DND-41 (cell line): Measurements from ENCODE around the gene HTRA3.

Experiments used
- ATAC-seq: fragments of 200-7000 bp; cut with Tn5 transposase; 3 replicates; pipeline ENCODE4 v1.9.1; 2021; ENCODE audit warnings: low read depth; ENCODE audit not compliant: insufficient read depth
- DNase-seq: peaks from one replicate; pipeline ENCODE4 v3.0.0-alpha.2; 2020
- H2AFZ ChIP-seq: 2 replicates; pipeline ENCODE4 v1.6.0; 2012; ENCODE audit warnings: low read depth, low read length
- H3K27ac ChIP-seq: 2 replicates; pipeline ENCODE4 v1.5.1; 2012; ENCODE audit warnings: low read length, inconsistent platforms
- H3K27me3 ChIP-seq: fragments of 200-600 bp; sonication (generic); 2 replicates; pipeline ENCODE4 v1.6.0; 2012; ENCODE audit warnings: low read length, mild to moderate bottlenecking, inconsistent platforms; ENCODE audit not compliant: insufficient read depth, poor library complexity
- H3K36me3 ChIP-seq: 2 replicates; pipeline ENCODE4 v1.5.1; 2012; ENCODE audit warnings: low read length, inconsistent platforms; ENCODE audit not compliant: insufficient read depth
- H3K4me1 ChIP-seq: 2 replicates; pipeline ENCODE4 v1.5.1; 2012; ENCODE audit warnings: mild to moderate bottlenecking, low read length; ENCODE audit not compliant: insufficient read depth
- H3K4me2 ChIP-seq: 2 replicates; pipeline ENCODE4 v1.6.0; 2012; ENCODE audit warnings: mild to moderate bottlenecking, moderate library complexity, low read length, inconsistent platforms; ENCODE audit not compliant: insufficient read depth
- H3K4me3 ChIP-seq, 2 experiments: fragments of 200-600 bp in 1 of 2; shearing (Covaris generic) in 1 of 2; 2 replicates each; pipeline ENCODE4 v1.5.1; 2012 to 2016; ENCODE audit warnings: inconsistent platforms in 2 of 2, low read length in 2 of 2, mild to moderate bottlenecking in 2 of 2, low read depth in 1 of 2, moderate library complexity in 1 of 2
- H3K79me2 ChIP-seq: 2 replicates; pipeline ENCODE4 v1.6.0; 2012; ENCODE audit warnings: low read length, inconsistent platforms; ENCODE audit not compliant: insufficient read depth
- H3K9ac ChIP-seq: 2 replicates; pipeline ENCODE4 v1.6.0; 2012; ENCODE audit warnings: low read depth, mild to moderate bottlenecking, inconsistent platforms, low read length, moderate library complexity
- H3K9me3 ChIP-seq: 2 replicates; pipeline ENCODE4 v1.5.1; 2012; ENCODE audit warnings: low read length, moderate library complexity, mild to moderate bottlenecking, inconsistent platforms; ENCODE audit not compliant: insufficient read depth, severe bottlenecking
- H4K20me1 ChIP-seq: 2 replicates; pipeline ENCODE4 v1.6.0; 2012; ENCODE audit warnings: low read length; ENCODE audit not compliant: insufficient read depth
- EZH2 ChIP-seq: IDR thresholded peaks from 3 replicates; pipeline ENCODE4 v1.6.1; 2012; ENCODE audit warnings: borderline replicate concordance, low read depth, mild to moderate bottlenecking, moderate library complexity, low read length, inconsistent platforms; ENCODE audit not compliant: severe bottlenecking
- TF ChIP-seq, protein P1 (sequence below): IDR thresholded peaks from 2 replicates; pipeline ENCODE4 v1.5.1; 2012; ENCODE audit warnings: borderline replicate concordance, low read length, moderate library complexity, mild to moderate bottlenecking; ENCODE audit not compliant: poor library complexity, severe bottlenecking; ENCODE audit errors: extremely low read depth

The HTRA3 gene

DNA sequence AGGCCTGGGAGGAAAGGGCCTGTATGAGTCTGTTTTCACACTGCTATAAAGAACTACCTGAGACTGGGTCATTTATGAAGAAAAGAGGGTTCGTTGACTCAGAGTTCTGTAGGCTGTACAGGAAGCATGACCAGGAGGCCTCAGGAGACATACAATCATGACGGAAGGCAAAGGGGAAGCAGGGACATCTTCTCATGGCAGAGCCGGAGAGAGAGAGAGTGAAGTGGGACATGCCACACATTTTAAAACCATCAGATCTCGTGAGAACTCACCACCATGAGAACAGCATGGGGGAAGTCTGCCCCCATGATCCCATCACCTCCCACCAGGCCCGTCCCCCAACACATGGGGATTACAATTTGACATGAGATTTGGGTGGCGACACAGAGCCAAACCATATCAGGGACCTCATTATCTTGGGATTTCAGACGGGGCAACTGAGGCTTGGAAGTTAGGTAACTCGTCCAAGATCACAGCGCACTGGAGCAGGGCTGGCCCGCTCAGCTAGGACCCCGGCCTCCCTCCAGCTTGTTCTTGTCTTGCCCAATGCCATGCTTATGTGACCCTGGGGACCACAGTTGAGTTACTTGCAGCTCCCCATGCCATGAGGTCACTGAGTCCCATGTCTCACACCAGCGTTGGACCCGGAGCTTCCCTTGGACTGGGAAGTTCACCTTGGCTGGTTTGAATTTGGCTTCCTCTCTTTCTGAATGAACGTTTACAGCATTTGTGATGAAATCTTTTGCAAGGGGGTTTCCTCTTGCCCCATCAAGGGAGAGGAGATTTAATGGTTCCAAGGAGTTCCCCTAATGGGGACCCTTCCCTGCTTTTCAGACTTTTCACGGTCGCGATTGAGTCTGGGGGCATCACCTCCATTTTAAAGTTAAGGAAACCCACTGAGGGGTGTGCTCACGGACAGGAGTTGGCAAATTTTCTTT lies 18.1 kb downstream of the HTRA3 start:
- Histone ChIP-seq H3K9me3 (no peaks in the 10 kb centered on the region), H2AFZ (no peak overlapping the region), H3K9ac (no peak overlapping the region), H3K27me3 (no peaks in the 10 kb centered on the region), H4K20me1 (no peaks in the 10 kb centered on the region; the same call in 1 of the 2 replicates), H3K79me2 (no peaks in the 10 kb centered on the region), H3K4me3 (no peak overlapping the region), H3K4me1 (no peaks in the 10 kb centered on the region), H3K27ac (no peak overlapping the region), H3K4me2 (no peak overlapping the region), H3K36me3 (no peaks in the 10 kb centered on the region)
- DNase-seq (no peak), ATAC-seq (no peak)
- TF ChIP-seq EZH2: no peak
- TF ChIP-seq, protein P1, sequence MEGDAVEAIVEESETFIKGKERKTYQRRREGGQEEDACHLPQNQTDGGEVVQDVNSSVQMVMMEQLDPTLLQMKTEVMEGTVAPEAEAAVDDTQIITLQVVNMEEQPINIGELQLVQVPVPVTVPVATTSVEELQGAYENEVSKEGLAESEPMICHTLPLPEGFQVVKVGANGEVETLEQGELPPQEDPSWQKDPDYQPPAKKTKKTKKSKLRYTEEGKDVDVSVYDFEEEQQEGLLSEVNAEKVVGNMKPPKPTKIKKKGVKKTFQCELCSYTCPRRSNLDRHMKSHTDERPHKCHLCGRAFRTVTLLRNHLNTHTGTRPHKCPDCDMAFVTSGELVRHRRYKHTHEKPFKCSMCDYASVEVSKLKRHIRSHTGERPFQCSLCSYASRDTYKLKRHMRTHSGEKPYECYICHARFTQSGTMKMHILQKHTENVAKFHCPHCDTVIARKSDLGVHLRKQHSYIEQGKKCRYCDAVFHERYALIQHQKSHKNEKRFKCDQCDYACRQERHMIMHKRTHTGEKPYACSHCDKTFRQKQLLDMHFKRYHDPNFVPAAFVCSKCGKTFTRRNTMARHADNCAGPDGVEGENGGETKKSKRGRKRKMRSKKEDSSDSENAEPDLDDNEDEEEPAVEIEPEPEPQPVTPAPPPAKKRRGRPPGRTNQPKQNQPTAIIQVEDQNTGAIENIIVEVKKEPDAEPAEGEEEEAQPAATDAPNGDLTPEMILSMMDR: no peak

DNA sequence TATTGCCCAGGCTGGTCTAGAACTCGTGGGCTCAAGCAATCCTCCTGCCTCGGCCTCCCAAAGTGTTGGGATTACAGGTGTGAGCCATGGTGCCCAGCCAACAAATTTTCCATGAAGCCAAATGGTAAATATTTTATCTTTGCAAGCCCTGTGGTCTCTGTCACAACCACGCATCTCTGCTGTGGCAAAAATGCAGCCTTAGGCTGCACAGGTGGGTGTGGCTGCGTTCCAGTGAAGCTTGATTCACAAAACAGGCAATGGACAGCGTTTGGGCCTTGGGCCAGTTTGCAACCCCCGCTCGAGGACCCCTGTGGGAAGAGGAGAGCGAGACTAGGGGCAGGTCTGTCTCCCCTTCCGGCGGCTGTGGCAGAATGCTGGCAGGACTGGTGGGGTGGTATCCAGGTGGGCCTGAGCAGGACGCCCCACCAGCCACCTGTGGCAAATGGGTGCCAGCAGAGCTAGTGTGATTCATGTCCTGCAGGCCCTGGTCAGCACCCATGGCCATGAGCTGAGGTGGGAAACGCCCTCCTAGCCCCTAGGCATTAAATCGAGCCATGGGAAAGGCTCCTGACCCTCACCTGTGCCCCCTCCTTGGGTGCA lies 19.7 kb downstream of the HTRA3 start:
- Histone ChIP-seq H3K4me3 (no peak overlapping the region), H3K4me2 (no peak overlapping the region), H2AFZ (no peak overlapping the region), H3K9me3 (no peaks in the 10 kb centered on the region), H3K9ac (no peak overlapping the region), H4K20me1 (no peaks in the 10 kb centered on the region), H3K27me3 (no peaks in the 10 kb centered on the region), H3K27ac (no peak overlapping the region), H3K4me1 (no peaks in the 10 kb centered on the region), H3K36me3 (no peaks in the 10 kb centered on the region), H3K79me2 (no peaks in the 10 kb centered on the region)
- ATAC-seq: no peak
- DNase-seq: no peak
- TF ChIP-seq, protein P1: no peak
- TF ChIP-seq EZH2: no peak

DNA sequence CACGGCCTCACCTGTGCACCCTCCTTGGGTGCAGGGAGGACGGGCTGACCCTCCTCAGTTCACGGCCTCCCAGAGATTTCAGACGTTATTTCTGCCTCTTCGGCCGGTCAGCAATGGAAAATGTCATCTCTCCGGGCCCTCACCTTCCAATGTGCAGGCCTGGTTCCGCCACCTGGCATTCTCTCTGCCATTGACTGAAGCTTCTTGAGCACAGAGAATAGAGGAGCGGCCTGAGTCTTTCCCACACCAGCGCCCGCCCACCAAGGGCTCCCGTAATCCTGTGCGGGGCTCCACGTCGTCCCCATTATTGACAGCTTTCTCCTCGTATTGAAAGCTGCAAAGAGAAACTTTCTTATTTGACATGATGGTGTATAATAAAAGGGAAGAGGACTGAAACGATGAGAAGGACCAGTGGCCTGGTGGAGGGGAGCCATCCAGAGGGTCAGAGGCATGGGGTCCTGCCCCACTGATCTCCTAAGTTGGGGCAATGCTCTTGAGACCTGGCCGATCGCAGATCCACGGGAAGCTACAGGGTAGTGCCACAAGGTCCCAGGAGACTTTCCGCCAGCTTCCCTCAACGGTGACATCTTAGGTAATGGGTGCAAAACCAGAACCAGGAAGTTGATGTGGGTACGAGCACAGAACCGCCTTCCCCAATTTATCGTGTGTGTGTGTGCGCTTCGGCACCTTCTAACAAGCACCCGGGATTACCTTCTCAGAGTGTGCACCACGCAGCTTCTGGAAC lies 20.6 kb downstream of the HTRA3 start:
- no peak overlapping the region for H3K27ac ChIP-seq
- H3K36me3 ChIP-seq: no peaks in the 10 kb centered on the region
- no peak overlapping the region for H2AFZ ChIP-seq
- H3K79me2 ChIP-seq: no peaks in the 10 kb centered on the region
- no peaks in the 10 kb centered on the region for H3K27me3 ChIP-seq
- H3K9me3 ChIP-seq: no peaks in the 10 kb centered on the region
- H3K9ac ChIP-seq: no peak overlapping the region
- no peaks in the 10 kb centered on the region for H4K20me1 ChIP-seq
- ATAC-seq: no peak
- no peaks in the 10 kb centered on the region for H3K4me1 ChIP-seq
- H3K4me2 ChIP-seq: no peak overlapping the region
- no peak for DNase-seq
- no peak overlapping the region for H3K4me3 ChIP-seq
- TF ChIP-seq, protein P1: no peak
- no peak for TF ChIP-seq EZH2
